IgD-negative memory B cell (primary cell): ENCODE measurements around the gene MEOX1. TPM values are rescaled to one million over a fixed set of nuclear protein-coding genes. Genes with fewer than 3 reads are reported as not detected.

Experiments
- H3K27ac Mint-ChIP-seq, 3 donors: one replicate each; pipeline ENCODE4 v1.8.0; 2020 to 2022; ENCODE audit warnings: mild to moderate bottlenecking in 3 of 3, mixed read lengths in 3 of 3, moderate library complexity in 1 of 3
- H3K27me3 Mint-ChIP-seq: one replicate; pipeline ENCODE4 v1.8.0; 2021; ENCODE audit warnings: mixed read lengths
- H3K36me3 Mint-ChIP-seq: one replicate; pipeline ENCODE4 v1.8.0; 2020; ENCODE audit warnings: mild to moderate bottlenecking, mixed read lengths
- H3K4me1 Mint-ChIP-seq, 3 donors: one replicate each; pipeline ENCODE4 v1.8.0; 2020 to 2022; ENCODE audit warnings: mixed read lengths in 3 of 3, mild to moderate bottlenecking in 1 of 3
- H3K4me3 Mint-ChIP-seq, 4 donors: one replicate each; pipeline ENCODE4 v1.8.0; 2020 to 2022; ENCODE audit warnings: mild to moderate bottlenecking in 4 of 4, mixed read lengths in 4 of 4, moderate library complexity in 3 of 4
- H3K9me3 Mint-ChIP-seq, 3 donors: one replicate each; pipeline ENCODE4 v1.8.0; 2020 to 2021; ENCODE audit warnings: mixed read lengths in 3 of 3, mild to moderate bottlenecking in 1 of 3
- polyA plus RNA-seq: library from polyadenylated mRNA; unstranded; fragments of 300-500 nt; fragmentation: Illumina TruSeq; gene quantifications from one replicate; pipeline ENCODE4 v1.2.3, GENCODE V29; 2021

MEOX1 gene
- polyA plus RNA-seq, 1 donor from 2014 or later = not detected

DNA sequence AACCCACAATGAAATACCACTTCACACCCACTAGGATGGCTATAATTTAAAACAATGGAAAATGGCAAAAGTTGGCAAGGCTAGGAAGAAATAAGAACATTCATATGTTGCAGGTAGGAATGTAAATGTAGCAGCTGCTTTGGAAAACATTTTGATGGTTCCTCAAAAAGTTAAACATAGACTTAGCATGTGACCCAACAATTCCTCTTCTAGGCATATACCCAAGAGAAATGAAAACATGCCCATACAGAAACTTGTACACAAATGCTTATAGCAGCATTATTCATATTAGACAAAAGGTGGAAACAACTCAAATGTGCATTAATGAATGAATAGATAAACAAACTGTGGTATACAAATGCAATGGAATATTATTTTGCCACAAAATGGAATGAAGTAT lies 36.1 kb downstream of the MEOX1 start:
- Mint-ChIP-seq H3K9me3 (no peaks in the 10 kb centered on the region), H3K4me1 (no peaks in the 10 kb centered on the region), H3K36me3 (no peaks in the 10 kb centered on the region), H3K4me3 (no peak overlapping the region), H3K27me3 (peaks cover 20% of the 10 kb centered on the region), H3K27ac (no peak overlapping the region)

DNA sequence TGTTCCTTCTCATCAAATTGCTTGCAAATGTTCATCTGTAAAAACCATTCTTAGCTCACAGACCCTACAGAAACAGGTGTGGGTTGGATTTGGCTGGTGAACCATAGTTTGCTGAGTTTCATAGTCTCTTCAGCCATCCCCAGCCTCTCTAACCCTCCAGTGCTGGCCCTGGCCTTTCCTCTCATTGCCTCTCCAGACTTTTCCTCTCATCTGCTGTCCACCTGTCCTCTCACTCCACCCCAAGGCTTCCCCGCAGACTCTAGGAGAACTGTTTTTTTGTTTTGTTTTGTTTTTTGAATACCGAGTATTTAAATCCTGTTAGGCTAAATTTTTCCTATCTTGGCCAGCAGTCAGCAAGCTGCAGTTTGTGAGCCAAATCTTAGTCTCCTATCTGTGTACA lies 41.1 kb downstream of the MEOX1 start:
- Mint-ChIP-seq H3K9me3 (no peaks in the 10 kb centered on the region), H3K36me3 (no peaks in the 10 kb centered on the region), H3K27me3 (peaks cover 15% of the 10 kb centered on the region), H3K4me1 (no peaks in the 10 kb centered on the region), H3K4me3 (no peak overlapping the region), H3K27ac (no peak overlapping the region)

DNA sequence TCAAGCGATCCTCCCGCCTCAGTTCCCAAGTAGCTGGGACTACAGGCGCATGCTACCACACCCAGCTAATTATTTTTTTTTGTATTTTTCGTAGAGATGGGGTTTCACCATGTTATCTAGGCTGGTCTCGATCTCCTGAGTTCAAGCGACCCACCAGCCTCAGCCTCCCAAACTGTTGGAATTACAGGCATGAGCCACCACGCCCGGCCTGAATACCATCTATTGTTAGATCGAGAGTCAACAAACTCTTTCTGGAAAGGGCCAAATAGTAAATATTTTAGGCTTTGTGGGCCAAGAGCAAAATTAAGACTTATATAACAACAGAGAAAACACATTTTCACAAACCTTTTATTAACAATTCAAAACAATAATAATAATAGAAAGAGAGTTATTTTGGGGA lies 41.6 kb downstream of the MEOX1 start:
- Mint-ChIP-seq H3K4me1 (no peaks in the 10 kb centered on the region), H3K27me3 (peaks cover 15% of the 10 kb centered on the region), H3K9me3 (no peaks in the 10 kb centered on the region), H3K27ac (no peak overlapping the region), H3K4me3 (no peak overlapping the region), H3K36me3 (no peaks in the 10 kb centered on the region)

DNA sequence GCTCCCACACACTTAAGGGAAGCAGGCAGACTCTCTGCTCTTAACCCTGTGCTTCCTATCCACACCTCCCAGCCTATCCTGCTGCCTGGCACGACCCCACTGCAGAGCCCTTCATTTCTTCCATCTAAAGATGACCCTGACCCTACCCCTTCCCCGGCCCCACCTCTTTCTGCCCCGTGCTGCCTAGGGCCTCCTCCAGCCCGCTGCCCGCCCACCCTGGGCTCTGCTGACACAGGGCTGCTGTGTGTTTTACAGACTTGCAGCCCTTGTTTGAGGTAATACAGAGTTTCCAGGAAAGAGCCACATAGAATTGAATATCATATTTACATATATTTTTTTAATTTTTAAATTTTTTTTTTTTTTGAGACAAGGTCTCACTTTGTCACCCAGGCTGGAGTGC lies 42.0 kb downstream of the MEOX1 start:
- peaks cover 15% of the 10 kb centered on the region for H3K27me3 Mint-ChIP-seq
- H3K4me1 Mint-ChIP-seq = no peaks in the 10 kb centered on the region
- H3K27ac Mint-ChIP-seq = peak overlapping the region in 1 of 3 donors; percentile 53
- no peaks in the 10 kb centered on the region for H3K36me3 Mint-ChIP-seq
- no peak overlapping the region for H3K4me3 Mint-ChIP-seq
- H3K9me3 Mint-ChIP-seq = no peaks in the 10 kb centered on the region

DNA sequence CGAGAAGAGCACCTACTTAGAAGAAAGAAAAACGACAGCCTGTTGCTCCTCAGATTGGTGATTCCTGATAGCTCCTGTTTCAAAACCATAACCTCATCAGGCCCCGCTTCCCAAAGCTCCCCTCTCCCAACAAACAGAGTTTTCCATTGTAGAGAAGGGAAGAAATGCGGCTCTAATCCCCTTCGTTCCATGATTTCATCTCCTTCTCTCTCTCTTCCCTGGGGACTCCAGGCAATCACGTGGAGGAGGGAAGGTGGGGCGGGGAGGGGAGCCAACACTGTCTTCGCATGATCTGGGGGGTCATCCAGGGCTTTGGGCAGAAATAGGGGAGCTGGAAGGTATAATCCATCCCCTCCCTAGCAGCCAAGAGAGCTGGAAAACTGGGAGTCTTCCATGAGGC lies 43.4 kb downstream of the MEOX1 start:
- H3K27ac Mint-ChIP-seq = no peak overlapping the region
- H3K9me3 Mint-ChIP-seq = no peaks in the 10 kb centered on the region
- no peaks in the 10 kb centered on the region for H3K4me1 Mint-ChIP-seq
- H3K27me3 Mint-ChIP-seq = peaks cover 7% of the 10 kb centered on the region
- no peaks in the 10 kb centered on the region for H3K36me3 Mint-ChIP-seq
- no peak overlapping the region for H3K4me3 Mint-ChIP-seq

DNA sequence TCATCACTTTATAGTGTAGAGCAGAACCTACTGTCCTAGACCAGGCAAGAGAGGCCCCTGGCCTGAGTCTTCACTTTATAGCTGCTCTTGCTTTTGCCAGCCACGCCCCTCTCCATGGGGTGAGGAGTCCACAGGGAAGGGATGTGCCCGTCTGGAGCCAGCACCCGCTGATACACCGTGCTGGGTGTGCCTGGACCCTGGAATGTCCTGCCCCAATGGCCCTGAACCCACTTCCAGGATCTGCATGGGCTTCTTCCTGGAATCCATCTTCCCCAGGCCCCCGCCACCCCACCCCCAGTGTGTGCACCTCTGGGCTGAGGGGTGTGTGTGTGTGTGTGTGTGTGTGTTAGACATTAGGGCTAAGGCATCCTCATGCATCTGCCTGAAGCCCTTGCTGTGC lies 44.9 kb downstream of the MEOX1 start:
- Mint-ChIP-seq H3K36me3 (no peaks in the 10 kb centered on the region), H3K4me1 (no peaks in the 10 kb centered on the region), H3K27me3 (peaks cover 2% of the 10 kb centered on the region), H3K27ac (peak overlapping the region in 1 of 3 donors; percentile 78), H3K9me3 (peaks cover 0 to 1% (median 0%) of the 10 kb centered on the region in 3 donors), H3K4me3 (no peak overlapping the region)

DNA sequence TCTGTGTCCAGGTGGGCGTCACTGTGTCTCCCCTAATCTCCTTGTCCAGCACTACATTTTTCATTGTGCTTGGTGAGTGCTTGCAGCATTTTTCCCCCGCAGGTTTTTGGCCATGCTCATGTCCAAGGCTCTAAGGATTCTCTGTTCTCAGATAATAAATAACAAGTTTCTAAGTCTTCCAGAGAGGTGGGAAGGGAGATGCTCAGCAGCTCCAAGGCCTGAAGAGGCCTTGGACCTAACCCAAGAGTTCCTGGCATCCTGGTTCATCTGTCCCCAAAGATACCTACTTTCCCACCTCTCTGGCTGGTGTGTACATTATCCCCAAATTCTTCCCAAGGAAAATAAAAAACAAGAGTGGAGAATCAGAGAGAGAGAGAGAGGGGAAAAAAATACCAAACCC lies 45.3 kb downstream of the MEOX1 start:
- peak overlapping the region in 1 of 3 donors; percentile 78 for H3K27ac Mint-ChIP-seq
- H3K4me3 Mint-ChIP-seq = no peak overlapping the region
- no peaks in the 10 kb centered on the region for H3K36me3 Mint-ChIP-seq
- peaks cover 0 to 2% (median 1%) of the 10 kb centered on the region in 3 donors for H3K9me3 Mint-ChIP-seq
- H3K27me3 Mint-ChIP-seq = peaks cover 2% of the 10 kb centered on the region
- H3K4me1 Mint-ChIP-seq = no peaks in the 10 kb centered on the region

DNA sequence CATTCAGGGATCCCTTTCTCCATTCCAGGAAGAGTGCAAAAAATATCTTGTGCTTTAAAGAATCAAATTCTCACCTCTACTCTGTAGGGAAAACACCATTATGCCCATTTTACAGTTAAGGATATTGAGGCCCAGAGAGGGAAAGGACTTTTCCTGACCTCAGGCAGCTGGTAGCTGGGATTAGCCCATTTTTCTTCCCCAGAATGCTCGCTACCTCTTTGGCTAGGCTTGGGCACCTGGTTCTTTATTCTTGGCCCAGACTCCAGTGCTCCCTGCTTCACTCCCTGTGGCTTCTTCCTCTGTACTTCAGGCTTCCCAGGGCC lies 45.7 kb downstream of the MEOX1 start:
- H3K4me3 Mint-ChIP-seq = no peak overlapping the region
- H3K27ac Mint-ChIP-seq = no peak overlapping the region
- peaks cover 0 to 2% (median 1%) of the 10 kb centered on the region in 3 donors for H3K9me3 Mint-ChIP-seq
- H3K27me3 Mint-ChIP-seq = peaks cover 2% of the 10 kb centered on the region
- H3K36me3 Mint-ChIP-seq = no peaks in the 10 kb centered on the region
- no peaks in the 10 kb centered on the region for H3K4me1 Mint-ChIP-seq

DNA sequence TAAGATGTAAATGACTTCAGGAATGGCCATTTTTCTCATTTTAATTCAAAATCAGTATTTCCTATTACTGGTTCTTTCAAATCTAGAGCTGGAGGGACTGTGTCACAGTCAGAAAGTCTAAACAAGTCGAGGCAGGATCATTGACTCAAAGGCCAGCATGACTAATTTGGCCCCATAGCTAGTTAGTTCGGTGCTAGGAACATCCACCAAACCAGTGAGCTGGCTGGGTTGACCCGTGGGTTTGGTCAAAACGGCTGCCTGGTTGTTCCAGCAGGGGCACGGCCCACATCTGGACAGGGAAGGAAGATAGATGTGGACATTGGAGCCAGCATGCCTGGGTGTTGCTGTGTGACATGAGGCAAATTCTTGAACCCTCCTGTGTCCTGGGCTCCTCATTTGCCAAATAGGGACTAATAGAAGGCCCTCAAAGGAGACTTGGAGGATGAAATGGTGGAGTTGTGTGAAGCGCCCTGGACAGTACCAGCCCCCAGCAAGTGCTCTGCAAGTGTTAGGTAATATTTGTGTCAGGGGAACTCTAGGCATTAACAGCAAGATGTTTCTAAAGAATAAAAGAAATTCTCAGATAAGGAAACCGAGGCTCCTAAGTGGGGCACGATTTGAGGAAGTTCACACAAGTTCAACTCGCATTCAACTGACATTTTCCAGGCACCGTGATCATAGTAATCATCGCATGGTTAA lies 46.2 kb downstream of the MEOX1 start:
- Mint-ChIP-seq H3K9me3 (peaks cover 0 to 2% (median 1%) of the 10 kb centered on the region in 3 donors), H3K36me3 (no peaks in the 10 kb centered on the region), H3K27ac (no peak overlapping the region), H3K4me3 (no peak overlapping the region), H3K27me3 (peaks cover 2% of the 10 kb centered on the region), H3K4me1 (no peaks in the 10 kb centered on the region)

DNA sequence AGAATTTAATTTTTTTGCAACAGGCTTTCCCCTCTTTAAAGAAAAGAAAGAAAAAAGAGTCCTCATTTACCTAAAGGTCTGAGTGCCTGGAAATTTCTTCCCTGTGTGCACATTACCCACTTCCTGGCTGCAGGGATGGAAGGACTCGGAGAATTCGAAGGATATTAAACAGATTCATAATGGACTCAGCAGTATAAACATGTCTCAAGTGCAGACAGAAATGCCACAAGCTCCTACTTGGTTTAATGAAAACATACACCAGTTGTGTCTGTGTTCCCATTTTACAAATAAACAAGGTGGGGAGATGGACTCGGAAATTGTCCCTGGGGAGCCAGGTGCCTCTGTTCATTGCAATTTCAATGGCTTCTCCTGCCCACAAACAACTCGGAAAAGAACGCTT lies 47.2 kb downstream of the MEOX1 start:
- Mint-ChIP-seq H3K4me1 (no peaks in the 10 kb centered on the region), H3K9me3 (peaks cover 1 to 3% (median 2%) of the 10 kb centered on the region in 3 donors), H3K27ac (no peak overlapping the region), H3K36me3 (no peaks in the 10 kb centered on the region), H3K4me3 (no peak overlapping the region), H3K27me3 (peaks cover 2% of the 10 kb centered on the region)

DNA sequence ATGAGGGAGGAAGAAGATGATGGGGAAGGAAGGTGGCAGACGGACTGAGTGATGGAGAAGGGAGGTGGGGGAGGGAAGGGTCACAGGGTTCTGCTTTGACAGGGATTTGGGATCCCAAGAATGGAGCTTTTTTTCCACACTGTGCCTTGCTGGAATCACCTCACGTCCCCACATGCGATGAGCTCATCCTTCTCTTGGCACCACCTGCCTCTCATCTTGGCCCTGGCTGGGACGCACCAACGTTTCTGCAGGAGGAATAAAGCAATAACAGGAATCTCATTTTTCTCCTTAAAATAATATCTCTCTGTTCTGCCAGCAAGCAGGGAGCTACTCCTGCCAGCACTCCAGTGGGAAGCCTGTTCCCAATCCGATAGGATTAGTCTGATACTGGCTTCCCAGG lies 47.8 kb downstream of the MEOX1 start:
- Mint-ChIP-seq H3K36me3 (no peaks in the 10 kb centered on the region), H3K27ac (no peak overlapping the region), H3K27me3 (peaks cover 2% of the 10 kb centered on the region), H3K9me3 (peaks cover 1 to 5% (median 2%) of the 10 kb centered on the region in 3 donors), H3K4me3 (no peak overlapping the region), H3K4me1 (no peaks in the 10 kb centered on the region)

DNA sequence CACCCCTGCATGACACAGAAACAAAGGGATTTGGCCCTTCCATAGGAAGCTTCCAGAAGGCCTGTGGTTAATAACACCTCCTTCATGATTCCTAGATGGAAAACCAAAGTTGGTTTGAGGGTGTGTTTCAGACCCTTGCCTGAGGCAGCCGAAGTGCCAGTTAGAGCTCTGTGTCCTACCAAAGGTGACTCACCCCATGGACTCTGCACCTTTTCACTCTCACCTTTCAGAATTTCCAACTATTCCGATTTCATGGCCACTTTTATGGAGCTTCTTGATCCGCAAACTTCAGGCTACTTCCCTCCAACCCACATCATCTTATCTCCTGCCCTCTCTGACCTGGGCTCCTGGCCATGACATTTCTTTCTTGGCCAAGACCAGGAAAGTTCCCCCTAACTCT lies 49.2 kb downstream of the MEOX1 start:
- no peaks in the 10 kb centered on the region for H3K36me3 Mint-ChIP-seq
- peaks cover 0 to 1% (median 0%) of the 10 kb centered on the region in 3 donors for H3K4me1 Mint-ChIP-seq
- peaks cover 2% of the 10 kb centered on the region for H3K27me3 Mint-ChIP-seq
- peaks cover 1 to 5% (median 2%) of the 10 kb centered on the region in 3 donors for H3K9me3 Mint-ChIP-seq
- no peak overlapping the region for H3K4me3 Mint-ChIP-seq
- H3K27ac Mint-ChIP-seq = no peak overlapping the region

DNA sequence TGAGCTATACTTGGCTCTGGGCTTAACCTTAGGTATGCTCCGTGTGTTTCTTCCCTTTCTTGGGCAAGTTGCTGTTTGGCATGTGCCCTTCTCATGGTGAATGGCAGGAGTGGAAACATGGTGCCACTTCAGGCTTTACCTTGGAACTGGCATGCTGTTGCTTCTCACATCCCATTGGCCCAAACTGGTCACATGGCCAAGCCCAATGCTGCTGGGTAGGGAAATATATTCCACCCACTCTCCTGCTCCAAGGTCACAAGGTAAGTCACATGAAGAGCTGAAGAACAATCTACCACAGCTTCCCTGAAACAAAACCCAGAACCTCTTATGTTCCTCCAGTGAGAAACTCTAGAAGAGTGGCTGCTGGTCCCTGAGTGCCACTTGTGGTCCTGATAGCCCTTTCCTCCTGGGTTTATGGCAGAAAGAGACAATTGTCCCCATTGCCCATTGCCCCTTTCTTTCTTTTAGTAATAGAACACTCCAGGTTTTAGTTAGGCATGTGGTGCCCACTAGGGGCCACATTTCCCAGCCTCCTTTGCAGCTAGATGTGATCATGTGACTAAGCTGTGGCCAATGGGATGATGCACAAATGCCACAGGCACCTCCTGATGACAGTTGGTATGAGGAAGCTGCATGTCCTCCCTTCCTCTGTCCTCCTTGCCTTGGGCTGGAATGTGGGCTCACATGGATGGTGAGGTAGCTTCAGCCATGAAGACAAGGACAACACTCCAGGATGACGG lies 50.3 kb downstream of the MEOX1 start:
- Mint-ChIP-seq H3K9me3 (peaks cover 1 to 5% (median 2%) of the 10 kb centered on the region in 3 donors), H3K4me1 (peaks cover 0 to 1% (median 0%) of the 10 kb centered on the region in 3 donors), H3K4me3 (no peak overlapping the region), H3K27me3 (peaks cover 2% of the 10 kb centered on the region), H3K27ac (no peak overlapping the region), H3K36me3 (no peaks in the 10 kb centered on the region)

DNA sequence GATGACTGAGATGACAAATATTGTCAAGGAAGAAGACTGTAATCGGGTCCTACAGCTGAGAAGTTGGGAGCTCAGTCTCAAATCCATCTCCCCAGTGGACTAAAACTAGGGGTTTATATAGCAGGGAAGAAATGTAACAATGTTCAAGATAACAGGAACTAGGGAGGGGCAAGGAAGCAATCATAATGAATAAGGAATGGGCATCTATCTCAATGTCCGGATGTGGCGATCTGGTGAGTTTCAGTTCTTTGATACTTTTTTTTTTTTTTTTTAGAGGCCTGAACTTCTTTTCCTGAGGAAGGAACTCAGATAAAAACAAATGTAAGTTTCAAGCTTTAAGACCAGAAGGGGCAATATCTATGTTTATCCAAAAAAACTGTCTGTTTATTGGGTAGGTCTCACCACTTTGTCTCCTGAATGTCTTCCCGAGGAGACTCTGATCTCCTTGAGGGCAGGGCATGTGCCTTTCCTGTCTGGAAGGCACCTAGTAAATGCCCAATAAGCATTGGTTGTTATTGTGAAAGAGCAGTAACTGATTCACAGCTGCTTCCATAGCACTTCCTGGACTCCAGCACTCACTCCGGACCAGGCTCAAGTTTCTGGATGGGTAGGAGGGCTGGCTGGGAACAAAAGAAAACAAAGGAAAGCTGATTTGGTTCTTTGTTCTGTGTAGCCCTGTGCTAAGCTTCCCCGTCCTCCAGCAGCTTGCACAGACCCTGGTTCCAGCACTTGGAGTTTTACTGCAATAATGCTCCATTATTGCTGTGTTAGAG lies 51.9 kb downstream of the MEOX1 start:
- Mint-ChIP-seq H3K4me1 (peaks cover 0 to 3% (median 2%) of the 10 kb centered on the region in 3 donors), H3K27me3 (peaks cover 2% of the 10 kb centered on the region), H3K27ac (no peak overlapping the region), H3K36me3 (no peaks in the 10 kb centered on the region), H3K9me3 (peaks cover 1 to 5% (median 2%) of the 10 kb centered on the region in 3 donors), H3K4me3 (no peak overlapping the region)

DNA sequence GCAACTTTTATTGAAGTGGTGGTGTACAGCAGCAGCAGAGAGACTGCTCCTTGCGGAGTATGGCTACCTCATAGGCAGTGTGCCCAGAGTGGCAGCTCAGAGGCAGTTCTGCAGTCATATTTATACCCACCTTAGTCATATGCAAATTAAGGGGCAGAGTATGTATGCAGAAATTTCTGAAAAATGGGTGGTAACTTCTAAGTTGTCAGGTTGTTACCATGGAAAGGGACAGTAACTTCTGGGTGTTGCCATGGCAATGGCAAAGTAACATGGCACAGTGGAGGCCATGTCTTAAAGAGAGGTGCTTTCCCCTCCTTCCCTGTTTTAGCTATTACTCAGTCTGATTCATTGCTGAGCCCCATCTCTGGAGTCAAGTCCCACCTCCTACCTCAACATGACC lies 53.4 kb downstream of the MEOX1 start:
- Mint-ChIP-seq H3K36me3 (no peaks in the 10 kb centered on the region), H3K27ac (no peak overlapping the region), H3K4me3 (no peak overlapping the region), H3K9me3 (peaks cover 1 to 5% (median 2%) of the 10 kb centered on the region in 3 donors), H3K27me3 (peaks cover 2% of the 10 kb centered on the region), H3K4me1 (peaks cover 0 to 8% (median 8%) of the 10 kb centered on the region in 3 donors)
